ENCODE results near the gene ELK4.
A peak's percentile ranks its signal among the peaks of the same experiment; 100 is the strongest.

ELK4 gene

DNA sequence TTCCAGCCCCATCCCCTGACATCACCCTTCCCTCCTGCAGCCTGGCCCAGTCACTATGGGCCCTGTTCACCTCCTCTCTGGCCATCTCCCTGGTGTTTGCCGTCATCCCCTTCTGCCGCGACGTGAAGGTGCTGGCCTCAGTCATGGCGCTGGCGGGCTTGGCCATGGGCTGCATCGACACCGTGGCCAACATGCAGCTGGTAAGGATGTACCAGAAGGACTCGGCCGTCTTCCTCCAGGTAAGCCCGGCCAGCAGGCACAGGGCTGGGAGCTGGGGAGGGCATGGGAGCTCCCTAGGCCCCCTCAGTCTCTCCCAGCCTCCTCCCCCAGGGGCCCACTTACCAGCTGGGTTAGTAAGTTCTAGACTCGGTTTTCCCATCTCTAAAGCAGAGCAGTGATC, 52.1 kb downstream of the ELK4 start:
- DNase-seq = no peak

DNA sequence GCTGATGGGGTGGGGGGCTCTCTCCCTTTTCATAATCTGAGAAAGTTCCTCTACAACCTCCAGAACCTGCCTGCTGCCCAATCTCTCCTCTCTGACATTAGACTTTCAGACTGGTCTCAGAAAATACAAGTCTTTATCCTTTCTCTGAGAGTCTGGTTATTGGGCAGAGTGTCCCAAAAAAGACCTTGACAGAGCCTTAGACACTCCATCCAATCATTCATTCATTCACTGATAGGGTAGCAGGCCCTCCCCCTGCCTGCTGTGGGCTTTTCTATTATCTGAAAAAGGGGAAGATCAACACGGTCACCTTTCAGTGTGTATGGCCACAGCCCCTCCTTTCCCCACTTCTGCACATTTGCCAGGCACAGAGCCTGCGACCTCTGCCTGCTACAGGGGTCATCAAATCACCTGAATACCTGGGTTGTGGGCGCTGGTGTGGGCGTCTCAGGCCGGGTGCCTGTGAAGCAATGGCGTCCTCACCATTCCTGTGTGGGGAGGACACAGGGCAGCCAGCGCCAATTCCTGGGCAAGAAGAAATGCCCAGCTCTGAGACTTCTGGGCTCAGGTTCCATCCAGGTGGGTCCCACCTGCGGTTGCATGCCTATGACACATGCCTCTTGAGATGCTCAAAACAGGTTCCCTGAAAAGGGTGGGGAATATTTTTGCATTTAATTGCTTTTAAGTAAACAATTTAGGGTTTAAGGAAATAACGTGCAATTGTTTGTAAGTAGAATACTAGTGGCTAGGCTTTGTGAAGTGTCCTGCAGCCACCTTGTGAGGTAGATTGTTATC, 52.8 kb downstream of the ELK4 start:
- DNase-seq = peak; percentile 6

- peak; percentile 12 for DNase-seq
Measured at GRCh38 chr1:205577874-205578658, 53.7 kb downstream of the ELK4 start.

DNA sequence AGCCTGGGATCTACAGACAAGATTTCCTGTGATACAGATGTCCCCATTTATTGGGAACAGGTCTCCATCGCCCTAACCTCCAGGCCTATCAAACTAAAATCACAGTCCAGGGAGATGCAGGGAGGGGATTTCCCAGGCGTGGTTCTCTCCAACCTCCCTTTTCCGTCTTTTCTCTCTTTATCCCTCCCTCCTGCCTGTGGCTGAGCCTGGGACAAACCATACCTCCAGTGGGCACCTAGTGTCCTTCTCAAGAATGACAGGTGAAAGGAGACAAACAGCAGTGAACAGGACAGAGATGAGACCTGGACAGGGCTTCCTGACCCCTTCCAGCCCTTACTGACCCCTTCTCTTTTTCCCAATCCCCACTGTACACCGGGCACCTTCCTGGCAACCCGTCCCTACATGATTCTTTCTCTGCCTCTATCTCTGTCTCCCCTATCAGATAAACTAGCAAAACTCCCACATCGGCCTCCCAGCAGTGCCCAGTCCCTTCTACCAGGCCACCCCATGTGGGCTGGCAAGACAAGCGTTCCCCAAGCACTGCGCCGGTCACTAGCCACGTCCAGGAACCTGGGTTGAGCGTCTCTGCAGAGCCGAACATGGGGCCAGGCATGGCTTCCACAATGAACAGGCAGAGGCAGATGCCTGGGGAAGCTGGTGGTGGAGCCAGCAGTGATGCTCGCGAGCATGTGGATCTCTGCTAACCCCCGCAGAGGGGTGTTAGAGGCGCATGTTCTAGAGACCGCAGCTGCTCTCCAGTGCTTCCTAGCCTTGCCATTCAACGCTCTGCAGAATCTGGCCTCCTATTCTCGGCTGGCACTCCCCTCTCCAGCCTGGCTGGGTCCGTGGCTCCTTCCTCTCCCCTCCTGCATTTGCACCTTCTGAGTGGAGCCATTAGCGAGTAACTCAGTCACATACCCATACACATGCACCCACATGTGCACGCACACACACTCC, 54.7 kb downstream of the ELK4 start:
- peak; percentile 14 for DNase-seq

GRCh38 chr1:205576011-205576410, 55.8 kb downstream of the ELK4 start:
- peak; percentile 11 for DNase-seq

DNA sequence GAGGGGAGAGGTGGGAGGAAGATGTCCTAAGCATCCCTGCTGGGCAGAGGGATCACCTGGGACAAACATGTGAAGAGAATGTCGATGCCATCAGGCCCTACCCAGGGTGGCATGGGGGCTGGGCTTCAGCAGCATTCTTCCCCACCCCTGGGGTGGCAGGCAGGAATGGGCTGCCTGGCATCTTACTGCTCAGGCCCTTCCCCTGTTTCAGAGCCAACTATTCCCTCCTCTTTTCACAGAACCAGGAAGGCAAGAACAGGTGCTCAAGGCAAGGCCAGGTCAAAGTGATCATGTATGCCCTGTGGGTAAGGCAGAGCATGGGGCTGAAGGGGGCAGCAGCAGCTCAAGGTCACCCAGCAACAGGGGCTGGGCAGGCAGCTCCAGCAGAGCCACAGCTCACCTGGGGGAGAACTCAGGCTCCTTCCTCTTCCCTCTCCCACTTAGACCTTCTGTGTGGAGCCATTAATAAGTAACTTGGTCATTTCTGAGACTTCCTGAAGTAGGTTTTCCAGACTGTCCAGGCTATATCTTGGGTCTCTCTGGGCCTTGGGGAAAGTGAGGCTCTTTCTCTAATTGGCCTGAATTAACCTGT, 56.4 kb downstream of the ELK4 start:
- DNase-seq = peak; percentile 14

DNA sequence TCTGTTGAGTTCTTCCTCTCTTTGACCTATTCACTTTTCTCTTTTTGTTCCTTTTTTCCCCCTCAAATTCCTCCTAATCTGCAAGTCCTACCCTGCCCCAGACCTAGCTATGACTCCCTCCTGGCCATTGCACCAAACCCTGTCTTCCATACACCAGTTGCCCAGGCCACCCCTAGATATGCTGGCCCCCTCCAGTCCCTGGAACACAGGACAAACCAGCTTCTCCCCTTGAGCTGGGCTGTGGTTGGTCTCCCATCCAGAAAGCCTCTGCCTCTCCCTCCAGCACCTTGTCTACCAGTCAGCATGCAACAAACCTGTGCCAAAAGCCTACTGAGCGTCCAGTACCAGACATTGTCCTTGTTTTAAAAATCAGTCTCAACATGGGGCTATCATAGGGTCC, 59.4 kb downstream of the ELK4 start:
- DNase-seq = peak; percentile 2

- DNase-seq = peak; percentile 18
Measured at GRCh38 chr1:205571747-205572146, 60.1 kb downstream of the ELK4 start.

- DNase-seq = peak; percentile 18
Measured at GRCh38 chr1:205570796-205571537, 60.8 kb downstream of the ELK4 start.

DNA sequence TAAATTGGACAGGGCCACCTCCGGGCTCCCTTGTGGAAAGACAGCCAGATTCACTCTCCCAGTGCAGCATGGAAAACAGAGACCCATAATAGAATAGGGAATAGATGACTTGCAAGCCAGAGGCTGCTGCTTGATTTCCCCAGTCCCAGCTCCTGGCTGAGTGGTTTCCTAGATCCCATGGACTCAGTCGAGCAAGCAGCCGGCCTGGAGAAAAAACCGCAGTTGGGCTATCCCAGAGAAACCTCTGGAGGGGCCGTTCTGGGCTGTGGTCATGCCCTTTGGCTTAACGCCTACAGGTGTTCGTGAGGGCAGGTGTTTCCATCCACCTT, 61.7 kb downstream of the ELK4 start:
- DNase-seq = no peak

GRCh38 chr1:205569411-205570172, 62.2 kb downstream of the ELK4 start:
- peak; percentile 19 for DNase-seq

GRCh38 chr1:205568469-205569361, 63.1 kb downstream of the ELK4 start:
- peak; percentile 28 for DNase-seq

DNA sequence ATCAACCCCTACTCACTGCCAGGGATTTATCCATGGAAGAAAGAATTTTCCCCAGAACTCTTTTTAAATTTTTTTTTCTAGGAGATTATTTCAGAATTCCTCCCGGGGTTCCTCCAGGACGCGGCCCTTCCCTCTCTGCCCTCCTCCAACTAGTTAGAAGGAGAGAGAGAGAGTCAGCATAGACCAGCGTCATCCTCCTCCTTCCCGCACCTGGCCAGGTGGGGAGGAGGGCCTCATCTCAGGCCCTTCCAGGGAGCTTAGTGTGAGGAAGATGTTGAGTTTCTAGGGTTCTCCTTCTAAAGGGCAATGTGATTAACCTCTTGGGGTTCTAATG, 63.7 kb downstream of the ELK4 start:
- no peak for DNase-seq

DNA sequence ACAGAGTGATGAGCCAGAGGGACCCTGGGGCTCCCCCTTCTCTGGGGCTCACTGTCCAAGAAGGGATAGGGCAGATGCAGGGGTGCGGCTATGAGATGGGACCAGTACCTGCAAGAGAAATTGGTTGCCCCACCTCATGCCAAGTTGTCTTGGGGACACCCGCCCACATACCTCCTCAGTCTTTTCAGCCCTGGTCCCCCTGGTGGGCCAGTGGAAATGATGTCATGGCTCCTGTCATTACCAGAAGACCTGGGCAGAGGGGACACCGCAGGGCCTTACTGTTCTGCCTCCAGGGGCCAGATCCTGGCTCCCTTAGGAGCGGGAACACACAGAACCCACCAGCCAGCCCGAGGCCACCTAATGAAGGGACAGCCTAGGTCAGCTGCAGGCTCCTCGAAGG, 64.1 kb downstream of the ELK4 start:
- DNase-seq = peak; percentile 19

DNA sequence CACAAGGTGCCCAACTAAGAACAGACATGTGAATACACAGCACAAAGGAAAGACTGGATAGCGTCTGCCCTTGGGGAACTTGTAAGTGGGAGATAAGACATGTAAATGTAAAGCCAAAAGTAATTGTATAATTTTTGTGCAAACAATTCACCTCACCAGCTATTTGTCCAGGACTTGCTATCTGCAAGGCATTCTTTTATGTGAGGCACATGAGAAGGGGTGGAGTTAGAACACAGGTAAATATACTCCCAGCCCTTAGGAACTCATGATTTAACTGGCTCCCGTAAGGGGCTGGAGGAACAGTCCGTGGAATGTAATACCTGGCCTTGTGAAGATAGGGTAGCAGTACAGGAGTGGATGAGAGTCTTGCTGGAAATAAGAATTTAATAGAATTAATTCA, 66.0 kb downstream of the ELK4 start:
- peak; percentile 17 for DNase-seq

GRCh38 chr1:205563927-205564441, 67.8 kb downstream of the ELK4 start:
- no peak for DNase-seq

DNA sequence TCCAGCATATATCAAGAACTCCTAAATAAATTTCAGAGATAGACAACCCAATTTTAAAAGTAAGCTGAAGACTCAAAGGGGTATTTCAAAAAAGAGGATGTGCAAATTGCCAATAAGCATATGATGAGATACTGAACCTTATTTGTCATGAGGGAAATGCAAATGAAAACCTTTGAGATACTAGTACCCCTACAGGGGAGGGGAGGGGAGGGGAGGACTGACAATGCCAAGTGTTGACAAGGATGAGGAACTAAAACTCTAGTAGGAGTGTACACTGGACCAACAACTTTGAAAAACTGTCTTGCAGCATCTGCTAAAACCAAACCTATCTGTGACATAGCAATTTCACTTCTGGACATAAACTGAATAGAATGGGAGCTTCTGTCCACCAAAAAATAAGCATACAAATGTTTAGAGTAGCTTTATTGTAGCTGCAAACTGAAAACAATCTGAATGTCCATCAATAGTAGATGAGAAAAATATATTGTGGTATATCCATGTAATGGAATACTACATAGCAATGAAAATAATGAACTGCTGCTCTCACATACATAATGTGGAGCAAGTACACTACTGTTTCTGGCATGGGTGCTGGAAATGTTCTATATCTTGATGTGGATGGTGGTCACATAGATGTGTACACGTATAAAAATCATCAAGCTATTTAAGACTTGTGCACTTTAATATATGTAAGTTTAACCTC, 70.2 kb downstream of the ELK4 start:
- DNase-seq = no peak
